GM10266 (cell line): ENCODE data around the gene OR11A1.

ENCODE experiments used
- DNase-seq: peaks from one replicate; pipeline ENCODE4 v3.0.0; 2012; ENCODE audit errors: extremely low spot score
- CTCF ChIP-seq: IDR thresholded peaks from 2 replicates; pipeline ENCODE4 v1.5.1; 2012; ENCODE audit warnings: mild to moderate bottlenecking, low read depth; ENCODE audit not compliant: control insufficient read depth, insufficient read depth; ENCODE audit errors: missing control alignments

OR11A1 gene

DNA sequence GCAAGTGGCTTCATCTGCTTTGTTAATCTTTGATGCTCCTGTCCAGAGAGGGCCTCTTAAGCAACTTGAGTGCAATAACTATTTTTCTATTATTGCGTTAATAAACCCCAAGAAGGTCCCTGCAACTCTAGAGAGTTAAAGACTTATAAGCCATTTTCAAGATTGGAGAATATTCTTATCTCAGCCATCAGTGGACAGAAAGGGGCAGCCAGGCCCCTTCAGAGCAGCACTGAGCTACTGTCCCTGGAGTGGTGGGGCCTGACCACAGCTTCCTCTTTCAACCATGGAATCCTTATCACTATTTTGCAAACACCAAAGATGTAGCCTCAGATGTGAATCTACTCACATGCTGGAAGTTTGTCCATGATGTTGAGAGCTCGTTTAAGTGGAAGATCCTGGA lies 33.7 kb upstream of the OR11A1 start:
- DNase-seq, result no peak
- TF ChIP-seq CTCF, result no peak

DNA sequence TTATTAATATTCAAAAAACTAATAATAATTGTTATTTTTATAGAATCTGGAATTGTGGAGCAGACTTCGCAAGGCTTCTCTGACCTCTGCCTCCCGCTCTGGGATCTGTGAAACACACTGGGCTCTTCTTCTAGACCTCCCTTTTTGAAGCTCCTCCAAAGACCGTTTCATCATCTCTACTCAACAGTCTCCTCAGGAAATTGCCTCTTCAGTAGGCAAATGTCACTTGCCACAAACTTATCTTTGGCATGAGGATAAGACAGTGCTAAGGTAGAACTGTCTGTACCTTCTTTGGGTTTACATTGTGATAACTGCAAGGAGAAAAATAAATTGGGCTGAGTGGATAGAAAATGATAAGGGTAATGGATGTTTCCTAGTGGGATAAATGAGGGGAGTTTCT lies 33.2 kb upstream of the OR11A1 start:
- DNase-seq, result no peak
- no peak for TF ChIP-seq CTCF

DNA sequence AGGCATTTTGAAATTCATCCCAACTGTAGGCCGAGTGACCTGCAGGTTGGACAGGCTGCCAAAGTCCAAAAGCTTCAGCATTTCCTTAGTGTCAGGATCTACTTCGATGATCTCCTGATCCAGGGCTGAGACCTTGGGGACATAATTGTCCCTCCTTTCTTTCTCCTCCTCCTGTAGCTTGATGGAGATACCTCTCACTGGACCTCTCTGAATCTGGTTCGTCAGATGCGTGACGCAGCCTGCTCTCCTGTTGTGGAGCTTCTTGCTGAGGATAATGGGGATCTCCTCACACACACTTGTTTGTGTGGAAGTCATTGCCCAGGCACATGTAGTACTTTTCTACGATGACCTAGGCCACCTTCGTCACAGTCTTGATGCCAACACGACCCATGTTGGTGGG lies 32.4 kb upstream of the OR11A1 start:
- TF ChIP-seq CTCF, result no peak
- DNase-seq, result no peak

GRCh38 chr6:29488874-29489273 lies 32.0 kb upstream of the OR11A1 start:
- no peak for DNase-seq
- TF ChIP-seq CTCF, result no peak

- DNase-seq, result no peak
- TF ChIP-seq CTCF, result no peak
These were observed 30.8 kb upstream of the OR11A1 start, which contains the start of gene MAS1L for GRCh38 chr6:29487660-29488059. Gene MAS1L, minus strand, starts transcription at chr6:29487956. Its CDS starts 54 bp downstream, at chr6:29487902.

DNA sequence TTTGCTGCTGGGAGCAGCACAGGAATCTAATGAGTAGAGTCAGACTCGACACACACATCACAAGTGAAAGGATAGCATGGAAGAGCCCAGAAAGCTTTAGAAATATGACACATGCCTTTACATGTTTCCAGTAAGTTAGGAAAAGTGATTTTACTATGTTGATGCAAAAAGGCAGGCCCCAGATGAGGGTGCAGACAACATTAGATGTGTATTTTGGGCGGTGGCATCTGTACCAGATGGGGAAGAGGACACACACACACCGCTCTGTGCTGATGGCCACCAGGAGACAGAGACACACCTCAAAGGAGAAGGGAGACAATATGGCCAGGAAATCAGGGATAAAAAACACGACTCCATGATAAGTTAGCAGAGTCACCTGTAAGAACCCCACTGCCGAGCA lies 30.3 kb upstream of the OR11A1 start:
- TF ChIP-seq CTCF, result no peak
- DNase-seq, result no peak

- no peak for TF ChIP-seq CTCF
- DNase-seq, result no peak
These were observed 29.7 kb upstream of the OR11A1 start for GRCh38 chr6:29486577-29486976.
